Measurements from ENCODE around the gene PERCC1.
"Not testable (repeated sequence)": the region's sequence is repeated elsewhere in the genome, so short reads cannot be mapped to it uniquely, and the experiment has no call there.

The PERCC1 gene

DNA sequence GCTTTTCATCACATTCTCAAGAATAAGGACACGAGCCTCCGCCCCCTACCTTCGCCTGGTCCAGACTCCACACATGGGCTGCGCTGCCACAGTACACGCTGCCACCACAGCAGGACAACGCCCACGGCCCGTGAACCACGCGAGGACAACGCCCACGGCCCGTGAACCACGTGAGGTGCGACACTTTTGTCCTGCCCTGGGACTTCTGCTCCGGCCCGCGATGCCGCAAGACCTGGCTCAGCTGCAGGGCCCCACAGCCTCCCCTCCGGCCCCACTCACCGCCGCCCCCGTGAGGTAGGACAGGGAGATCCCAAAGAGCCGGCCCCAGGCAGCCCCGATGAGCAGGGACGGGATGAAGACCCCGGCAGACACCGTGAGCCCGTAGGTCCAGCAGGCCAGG lies 19.3 kb downstream of the PERCC1 start:
- DNase-seq (ENCODE audit: low read depth): no peak

DNA sequence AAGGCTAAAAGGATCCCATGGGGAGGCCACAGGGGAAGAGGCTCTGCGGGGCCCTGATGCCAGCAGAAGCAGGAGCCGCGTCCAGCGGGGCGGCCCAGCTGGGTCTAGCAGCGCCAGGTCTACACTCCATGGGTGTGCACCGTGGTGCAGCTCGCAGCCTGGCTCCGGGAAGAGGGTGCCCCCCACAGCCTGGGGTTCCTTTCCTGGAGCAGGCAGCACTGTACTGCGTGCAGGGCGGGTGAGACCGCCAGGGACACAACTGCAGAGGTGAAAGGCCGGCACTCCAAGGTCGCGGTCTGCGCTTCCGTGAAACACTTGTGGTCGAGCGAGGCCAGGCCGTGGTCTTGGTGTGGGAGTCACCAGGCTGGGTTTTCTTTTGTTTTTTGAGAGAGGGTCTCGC lies 20.0 kb downstream of the PERCC1 start:
- DNase-seq (ENCODE audit: low read depth): no peak

DNA sequence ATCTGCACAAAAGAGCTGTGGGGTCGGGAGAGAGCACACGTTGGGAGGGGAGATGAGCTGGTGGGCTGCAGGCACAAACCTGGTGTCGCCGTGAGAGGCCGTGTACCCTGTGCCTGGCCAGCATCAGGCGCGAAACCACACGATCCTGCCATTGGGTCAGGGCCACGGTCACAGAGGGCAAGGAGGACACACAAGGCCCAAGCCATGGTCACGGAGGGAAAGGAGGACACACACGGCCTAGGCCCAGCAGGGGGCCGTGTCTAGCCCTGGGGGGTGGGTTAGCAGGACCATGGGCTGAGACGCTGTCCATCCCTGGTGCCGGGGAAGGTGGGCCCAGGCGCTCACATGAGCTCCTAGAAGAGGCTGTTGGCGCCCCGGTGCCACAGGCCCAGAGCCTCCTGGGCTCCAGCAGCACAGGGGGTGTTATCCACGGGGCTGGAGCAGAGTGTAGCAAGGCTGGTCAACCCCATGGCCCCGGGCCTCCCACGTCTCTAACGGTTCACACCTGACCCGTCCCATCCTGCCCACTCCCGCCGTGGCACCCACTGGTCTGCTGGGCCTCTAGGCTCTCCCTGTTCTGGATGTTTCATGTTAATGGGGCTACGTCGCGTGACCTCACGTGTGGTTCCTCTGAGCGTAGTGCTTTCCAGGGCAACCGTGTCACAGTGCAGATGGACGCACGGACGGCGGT lies 21.0 kb downstream of the PERCC1 start:
- no peak for DNase-seq (ENCODE audit: low read depth)

DNA sequence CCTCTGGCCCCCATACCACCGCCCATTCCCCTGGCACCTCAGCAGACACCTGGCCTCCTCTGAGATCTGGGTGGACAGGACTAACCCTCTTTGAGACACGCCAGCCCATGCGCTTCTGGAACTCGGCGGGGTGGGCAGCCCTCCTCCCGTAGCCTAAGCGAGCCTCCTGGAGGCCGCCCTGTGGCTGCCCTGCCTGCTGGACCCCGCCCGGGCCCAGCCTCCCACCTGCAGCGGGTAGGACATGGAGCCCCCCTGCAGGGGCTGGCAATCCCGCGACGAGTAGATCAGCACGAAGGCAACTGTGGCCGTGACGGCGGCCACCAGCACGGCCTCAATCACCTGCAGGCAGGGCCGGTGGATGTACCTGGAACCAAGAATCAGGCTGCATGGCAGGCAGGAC lies 21.7 kb downstream of the PERCC1 start:
- no peak for DNase-seq (ENCODE audit: low read depth)

DNA sequence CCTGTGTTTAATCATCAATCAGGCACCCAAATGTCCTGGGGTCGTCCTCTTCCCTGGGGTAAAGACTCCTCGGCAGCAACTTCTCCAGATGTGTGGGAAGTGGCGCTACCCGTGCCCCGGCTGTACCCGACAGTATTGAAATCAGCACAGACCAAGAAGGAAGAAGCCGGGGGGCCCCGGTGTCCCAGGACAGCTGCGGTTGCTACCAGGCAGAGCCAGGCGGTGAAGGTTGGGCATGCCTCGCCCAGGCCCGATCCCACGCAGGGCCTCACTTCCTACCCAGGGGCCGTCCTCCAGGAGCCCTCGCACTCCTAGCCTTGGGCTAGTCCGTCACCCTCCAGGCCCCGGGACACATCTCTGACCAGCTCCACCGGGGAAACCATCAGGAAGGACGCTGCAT lies 22.4 kb downstream of the PERCC1 start:
- no peak for DNase-seq (ENCODE audit: low read depth)

DNA sequence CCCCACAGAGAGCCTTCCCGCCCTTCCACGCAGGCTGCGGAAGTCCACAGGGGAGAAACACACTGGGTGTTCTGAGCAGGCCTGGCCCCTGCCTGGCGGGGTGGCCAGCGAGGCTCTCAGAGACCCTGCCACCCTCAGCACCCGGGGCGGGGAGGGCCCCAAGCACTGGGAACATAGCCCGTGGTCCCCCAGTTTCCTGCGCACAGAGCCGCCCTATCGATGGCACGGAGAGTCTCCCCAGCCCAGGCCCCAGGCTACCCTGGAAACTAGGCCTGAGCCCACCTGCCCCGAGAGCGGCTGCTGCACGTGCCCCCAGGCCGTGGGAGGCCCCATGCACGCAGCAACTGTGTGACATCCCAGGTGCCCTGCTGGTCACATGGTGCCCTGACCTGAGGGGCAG lies 23.7 kb downstream of the PERCC1 start:
- DNase-seq (ENCODE audit: low read depth): no peak

DNA sequence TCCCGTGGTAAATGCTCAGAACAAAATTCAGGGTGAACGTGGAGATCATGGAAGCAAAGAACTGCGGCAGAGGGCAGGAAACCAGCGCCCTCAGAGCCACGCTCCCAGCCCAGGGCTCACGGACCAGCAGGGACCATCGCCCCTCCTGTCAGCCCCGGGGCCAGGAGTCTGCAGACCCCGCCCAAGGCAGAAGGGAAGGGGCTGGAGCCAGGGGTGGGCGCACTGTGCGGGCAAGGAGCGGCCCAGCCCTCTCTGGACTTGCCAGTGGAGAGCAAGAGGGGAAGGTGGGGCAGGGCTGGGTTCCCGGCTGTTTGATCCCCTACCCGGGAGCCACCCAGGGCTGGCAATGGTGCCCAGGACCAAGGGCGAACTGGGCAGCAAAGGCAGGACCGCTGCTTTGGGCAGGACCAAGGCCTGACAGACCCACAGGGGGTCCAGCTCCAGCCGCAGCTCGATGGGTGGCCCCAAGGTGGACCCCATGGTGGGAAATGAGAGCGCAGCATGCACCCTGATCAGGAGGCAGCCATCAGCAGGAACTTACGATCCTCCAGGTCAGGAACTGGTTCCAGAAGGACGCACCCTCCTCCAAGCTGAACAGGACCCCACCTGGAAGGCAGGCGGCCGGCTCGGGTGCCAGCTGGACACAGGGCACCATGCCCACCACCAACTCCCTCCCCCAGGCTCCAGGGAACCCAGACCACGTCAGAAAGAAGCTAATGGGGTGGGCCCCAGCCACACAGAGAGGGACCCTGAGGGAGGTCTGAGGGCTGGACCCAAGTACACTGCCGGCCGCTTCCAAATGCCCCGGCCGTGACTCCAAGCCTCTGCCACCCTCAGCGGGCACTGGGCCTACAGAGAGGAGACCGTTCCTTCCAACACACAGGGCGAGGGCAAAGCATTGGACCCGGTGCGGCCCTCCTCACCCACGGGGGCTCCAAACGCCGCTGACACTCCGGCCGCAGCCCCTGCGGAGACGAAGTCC lies 24.6 kb downstream of the PERCC1 start:
- no peak for DNase-seq (ENCODE audit: low read depth)

DNA sequence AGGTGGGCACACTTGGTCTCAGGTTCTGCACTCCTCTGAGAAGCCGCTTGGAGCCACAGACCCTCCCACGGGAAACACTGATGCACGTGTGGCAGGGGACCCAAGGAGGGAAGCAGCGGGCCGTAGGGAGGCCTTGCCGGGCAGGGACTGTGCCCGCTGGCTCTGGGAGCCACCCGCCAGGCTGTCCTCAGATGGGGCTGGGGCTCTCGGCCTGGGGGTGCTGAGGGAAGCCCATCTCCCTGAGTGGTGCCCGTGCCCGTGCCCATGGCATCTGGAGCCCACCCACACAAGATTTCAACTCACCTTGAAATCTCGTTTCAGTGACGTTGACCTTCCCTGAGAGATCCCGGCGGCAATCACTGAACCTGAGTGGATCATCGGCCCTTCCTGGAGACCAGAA lies 26.1 kb downstream of the PERCC1 start:
- DNase-seq (ENCODE audit: low read depth): no peak

DNA sequence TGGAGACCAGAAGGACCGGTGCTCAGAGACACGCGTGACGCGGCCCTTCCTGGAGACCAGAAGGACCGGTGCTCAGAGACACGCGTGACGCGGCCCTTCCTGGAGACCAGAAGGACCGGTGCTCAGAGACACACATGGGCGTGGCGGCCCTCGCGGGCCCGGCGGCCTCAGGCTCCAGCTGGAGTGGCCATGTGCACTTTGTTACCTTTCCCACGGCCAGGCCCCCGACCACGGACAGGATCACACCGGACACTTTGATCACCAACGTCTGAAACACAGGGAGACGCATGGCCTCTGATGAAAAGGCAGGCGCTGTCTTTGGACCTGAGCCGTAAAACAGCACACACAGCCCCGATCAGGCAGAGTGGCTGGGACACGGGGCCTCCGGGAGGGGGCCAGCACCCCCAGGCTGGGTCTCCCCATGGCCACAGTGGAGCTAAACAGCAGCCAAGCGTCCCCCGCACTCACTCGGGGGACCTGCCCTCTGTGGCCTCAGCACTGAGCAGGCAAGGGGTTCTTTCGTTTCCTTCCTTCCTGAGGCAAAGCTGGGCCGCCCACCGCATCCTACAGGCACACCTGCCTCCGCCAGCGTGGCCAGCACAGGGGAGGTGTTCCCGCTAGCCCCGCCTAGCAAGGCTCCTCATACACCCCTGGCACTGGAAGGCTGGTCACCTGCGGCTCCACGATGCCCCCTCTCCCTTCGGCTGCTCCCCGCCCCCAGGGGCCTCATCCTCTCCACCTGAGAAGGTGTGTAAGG lies 26.8 kb downstream of the PERCC1 start:
- no peak for DNase-seq (ENCODE audit: low read depth)

DNA sequence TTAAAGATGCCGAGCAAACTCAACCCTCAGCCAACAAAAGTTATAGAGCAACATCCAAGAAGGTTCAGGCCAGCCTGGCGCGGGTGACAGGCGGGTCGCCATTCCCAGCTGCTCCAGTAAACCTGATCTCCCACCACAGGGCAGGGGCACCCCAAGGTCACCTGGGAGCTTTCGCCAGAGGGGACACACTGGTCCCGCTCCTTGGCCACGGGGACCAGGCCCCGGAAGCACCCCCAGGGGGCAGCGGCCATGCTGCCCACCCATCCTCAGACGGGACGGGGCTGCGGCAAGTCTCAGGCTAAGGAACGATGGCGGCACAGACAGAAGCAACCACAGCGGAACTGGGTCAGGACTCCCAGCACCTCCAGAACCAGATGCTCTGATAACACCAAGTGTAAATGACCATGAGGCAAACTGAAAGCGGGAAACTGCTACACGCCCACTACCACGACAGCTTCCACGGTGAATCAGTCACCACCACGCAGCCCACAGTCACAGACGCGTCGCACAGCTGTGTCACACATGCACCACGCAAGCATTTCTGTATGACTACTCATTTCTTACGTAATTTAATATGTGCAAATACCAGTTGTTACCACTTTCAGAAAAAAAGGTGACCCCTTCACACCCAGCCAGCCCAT lies 27.6 kb downstream of the PERCC1 start:
- no peak for DNase-seq (ENCODE audit: low read depth)

DNA sequence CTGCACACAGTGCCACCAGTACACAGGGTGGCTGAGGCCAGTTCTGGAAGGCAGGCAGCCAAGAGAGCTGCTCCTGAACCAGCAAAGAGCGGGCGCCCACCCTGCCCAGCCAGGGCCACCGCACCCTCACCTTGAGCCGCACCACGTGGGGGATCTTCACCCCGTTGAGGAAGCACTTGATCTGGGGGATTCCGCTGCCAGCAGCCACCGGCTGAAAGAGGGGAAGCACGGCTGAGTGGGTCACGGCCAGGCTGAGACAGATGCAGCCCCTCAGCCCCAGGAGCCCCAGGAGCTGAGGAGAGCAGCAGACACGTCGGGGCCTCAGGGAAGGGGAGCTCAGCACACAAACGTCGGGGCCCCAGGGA lies 28.1 kb downstream of the PERCC1 start:
- DNase-seq (ENCODE audit: low read depth): no peak

DNA sequence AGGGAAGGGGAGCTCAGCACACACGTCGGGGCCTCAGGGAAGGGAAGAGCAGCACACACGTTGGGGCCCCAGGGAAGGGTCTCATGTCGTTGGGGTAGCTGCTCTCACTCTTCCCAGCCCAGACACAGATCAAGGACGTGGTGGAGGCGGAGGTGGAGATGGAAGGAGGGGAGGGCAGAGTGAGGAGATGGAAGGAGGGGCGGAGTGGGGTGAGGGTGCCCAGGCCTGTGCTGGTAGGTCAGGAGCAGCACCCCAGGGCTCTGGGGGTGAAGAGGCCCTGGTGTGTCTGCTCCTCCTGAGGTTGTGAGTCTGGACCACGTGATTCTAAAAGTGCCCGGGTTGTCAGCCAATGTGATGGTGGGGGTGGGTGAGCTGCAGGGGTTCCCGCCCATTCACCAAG lies 29.1 kb downstream of the PERCC1 start:
- DNase-seq (ENCODE audit: low read depth): no peak

DNA sequence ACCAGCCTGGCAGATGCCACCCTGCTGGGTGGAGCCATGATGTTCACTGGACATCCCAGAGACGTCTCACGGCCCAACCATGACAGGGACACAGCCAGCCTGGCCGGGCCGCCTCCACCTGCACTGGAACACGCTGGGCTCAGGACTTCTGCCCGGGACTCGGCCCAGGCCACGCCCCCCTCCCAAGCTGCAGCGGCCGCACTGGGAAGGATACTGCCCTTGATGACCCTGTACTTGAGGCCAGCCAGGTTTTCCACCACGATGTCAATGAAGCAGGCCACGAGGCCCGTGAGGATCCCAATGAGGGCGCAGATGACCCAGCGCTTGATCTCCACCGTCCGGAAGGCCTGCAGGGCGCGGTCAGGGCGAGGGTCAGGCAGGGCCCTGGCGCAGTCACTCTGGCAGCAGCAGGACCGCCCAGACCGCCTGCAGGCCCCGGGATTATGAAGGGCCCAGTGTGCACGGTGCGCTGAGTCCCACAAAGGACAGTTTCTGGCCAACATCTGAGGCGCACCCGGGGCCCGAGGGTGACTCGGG lies 29.8 kb downstream of the PERCC1 start:
- DNase-seq (ENCODE audit: low read depth): no peak

DNA sequence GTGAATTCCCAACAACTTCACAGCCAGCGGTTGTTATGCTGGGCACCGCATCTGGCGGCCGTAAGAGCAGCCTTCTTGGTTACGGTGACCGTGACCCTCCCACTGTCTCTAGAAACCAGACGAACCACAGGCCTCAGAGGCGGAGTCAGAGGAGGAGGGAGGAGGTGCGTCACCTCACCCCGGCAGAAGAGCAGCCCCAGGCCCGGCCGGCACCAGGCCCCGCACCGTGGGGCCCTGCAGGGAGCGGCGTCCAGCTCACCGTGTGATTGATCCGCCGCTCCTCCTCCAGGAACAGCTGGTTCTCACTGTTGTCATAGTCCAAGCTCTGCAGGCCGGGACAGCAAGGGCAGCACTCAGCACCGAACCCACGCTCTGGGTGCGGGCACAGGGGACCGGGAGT lies 30.3 kb downstream of the PERCC1 start:
- no peak for DNase-seq (ENCODE audit: low read depth)

DNA sequence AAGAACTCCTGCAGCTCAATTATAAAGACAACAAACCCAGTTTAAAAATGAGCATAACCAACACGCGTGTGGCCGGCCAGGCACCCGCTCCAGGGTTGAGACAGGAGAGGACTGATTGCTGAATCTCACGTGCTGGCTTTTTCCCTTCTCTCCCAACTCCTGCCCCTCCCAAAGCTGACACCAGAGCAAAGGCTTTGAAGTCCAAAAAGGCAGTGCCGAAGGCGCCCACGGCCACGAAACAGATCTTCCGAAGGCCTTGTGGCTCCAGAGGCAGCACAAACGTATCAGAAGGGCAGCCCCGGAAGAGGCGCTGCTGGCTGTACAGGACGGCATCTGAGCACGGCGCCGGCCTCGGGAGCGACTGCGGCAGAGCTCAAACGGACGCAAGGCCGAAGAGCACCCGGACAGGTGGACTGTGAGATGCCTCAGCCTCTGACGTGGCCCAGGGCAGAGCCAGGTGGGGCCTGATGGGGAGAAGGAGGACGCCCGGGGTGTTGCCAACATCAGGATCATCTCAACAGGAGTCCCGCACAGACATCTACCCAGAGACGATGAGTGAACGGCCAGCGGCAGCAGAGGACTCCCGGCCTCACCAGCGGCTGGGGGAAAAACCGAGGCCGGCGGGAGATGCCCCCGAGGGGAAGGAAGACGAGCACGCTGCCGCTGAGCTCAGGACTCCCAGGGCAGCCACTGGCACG lies 33.5 kb downstream of the PERCC1 start:
- DNase-seq (ENCODE audit: low read depth): no peak

DNA sequence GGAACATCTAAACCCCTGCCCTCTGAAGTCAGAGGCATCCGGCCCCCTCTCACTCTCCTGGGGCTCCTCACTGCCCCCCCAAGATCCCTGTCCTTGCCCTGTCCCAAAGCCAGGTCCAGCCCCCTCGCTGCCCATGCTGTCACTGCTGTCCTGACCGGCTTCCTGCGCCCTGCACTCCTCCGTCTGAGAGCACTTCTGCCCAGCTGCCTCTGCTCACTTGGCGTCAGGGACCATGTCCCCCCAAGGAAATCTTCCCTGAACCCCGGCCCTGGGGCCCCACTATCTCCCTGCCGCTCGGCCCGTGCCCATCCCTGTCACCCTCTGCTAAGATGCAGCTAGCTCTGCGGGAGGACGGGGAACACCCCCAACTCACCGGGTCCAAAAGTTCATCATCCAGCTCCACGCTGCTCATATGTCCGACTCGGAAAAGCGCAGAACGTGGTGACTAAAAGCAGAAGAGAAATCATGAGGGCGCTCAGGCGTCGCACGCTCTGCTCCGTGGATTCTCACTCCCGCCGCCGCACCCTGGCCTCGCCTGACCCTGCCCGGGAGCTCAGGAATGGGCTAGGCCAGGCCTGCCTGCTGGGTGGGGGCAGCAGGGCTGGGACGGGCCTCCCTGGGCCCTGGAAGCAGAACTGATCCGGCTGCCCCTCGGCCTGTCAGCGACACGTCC lies 34.2 kb downstream of the PERCC1 start:
- DNase-seq (ENCODE audit: low read depth): no peak

DNA sequence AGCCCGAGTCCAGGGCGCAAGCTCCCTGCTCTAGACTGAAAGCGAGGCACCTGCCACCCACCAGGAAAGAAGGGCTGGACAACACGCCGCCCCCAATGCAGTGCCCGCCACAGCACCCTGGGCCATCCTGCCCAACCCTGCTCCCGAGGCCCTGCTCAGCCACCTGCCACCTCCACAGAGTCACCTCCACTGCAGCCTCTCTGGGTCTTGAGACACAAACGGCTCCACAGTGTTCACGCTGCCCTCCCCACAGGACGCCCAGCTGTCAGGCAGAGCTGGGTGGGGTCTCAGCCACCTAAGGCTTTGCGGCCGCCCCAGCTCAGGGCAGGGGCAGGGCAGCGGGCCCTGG lies 34.7 kb downstream of the PERCC1 start:
- DNase-seq (ENCODE audit: low read depth): no peak

DNA sequence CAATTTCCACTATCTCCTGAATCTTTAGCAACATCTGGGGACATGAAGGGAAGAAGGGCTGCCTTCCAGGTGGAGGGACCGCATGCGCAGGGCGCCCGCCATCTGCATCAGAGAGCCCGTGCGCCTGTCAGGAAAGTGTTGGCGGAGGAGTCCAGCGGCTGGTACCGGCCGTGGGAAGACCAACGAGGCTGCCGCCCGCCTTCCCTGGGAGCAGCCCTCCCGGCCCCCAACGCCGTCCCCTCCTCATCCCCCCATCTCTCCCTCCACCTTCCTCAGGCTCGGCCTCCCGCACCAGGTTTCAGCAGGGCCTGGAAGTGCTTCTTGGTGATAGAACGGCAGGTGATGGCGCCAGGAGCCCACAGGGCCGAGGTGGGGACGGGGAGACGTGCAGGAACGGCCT lies 35.2 kb downstream of the PERCC1 start:
- DNase-seq (ENCODE audit: low read depth): no peak

DNA sequence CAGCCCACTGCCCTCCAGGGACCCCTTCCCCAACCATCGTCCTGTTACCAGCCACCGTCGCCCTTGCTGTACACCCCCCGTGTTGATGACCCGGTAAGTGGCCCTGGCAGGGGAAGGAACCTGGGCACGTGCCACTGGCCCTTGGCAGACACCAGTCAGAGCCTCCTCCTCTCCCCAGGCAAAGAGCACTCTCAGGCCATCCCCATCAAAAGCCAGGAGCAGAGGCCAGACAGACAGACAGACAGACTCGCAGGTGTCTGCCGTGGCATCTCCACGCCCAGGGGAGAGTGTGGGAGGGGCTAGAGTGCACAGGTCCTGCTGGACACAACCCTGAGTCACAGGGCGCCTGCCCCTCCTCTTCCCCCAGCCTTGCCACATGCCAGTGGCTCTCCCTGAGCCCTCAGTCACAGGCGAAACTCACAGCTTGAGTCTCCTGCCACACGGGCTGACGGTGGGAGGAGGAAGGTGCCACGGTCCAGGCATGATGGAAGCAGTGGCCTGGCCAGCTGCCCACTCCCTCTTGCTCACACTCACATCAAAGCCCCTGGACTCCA lies 36.2 kb downstream of the PERCC1 start:
- no peak for DNase-seq (ENCODE audit: low read depth)

DNA sequence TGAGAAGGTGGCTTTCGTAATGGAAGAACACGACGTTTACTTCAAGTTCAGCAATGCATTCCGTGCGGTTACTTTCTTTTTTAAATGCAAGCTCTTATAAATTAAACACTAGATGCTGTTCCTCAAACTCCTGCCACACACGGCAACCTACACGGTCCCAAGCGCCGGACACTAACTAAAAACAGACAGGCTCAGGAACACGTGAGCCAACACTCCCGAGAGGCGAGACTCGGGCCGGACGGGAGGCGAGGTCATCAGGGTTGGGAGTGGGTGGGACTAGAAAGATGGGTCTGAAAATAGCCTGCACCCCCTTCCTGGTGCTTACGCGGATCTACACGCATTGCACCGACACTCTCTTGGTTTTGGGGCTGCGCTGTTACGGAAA lies 37.5 kb downstream of the PERCC1 start:
- DNase-seq (ENCODE audit: low read depth): no peak

DNA sequence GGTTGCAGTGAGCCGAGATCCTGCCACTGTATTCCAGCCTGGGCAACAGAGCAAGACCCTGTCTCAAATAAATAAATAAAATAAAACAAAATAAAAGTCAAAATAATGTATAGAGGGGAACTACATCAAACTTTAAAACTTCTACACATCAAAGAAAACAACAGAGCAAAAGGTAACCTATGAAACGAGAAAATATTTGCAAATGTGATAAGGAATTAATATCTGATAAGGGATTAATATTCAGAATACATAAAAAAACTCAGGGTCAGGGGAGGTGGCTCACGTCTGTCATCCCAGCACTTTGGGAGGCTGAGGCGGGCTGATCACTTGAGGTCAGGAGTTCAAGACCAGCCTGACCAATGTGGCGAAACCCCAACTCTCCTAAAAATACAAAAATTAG lies 38.3 kb downstream of the PERCC1 start:
- not testable (repeated sequence) for DNase-seq (ENCODE audit: low read depth)

Data from stimulated activated CD8-positive, alpha-beta memory T cell treated with anti-CD3 and anti-CD28 coated beads, Interleukin-4, amount 100 ng/mL, for 24 hours (primary cell).